ENCODE measurements around the gene LIAS. TPM values are rescaled to one million over a fixed set of nuclear protein-coding genes. Genes with fewer than 3 reads are reported as not detected.

LIAS gene
- polyA plus RNA-seq, 1 donor (not counting 4 experiments of a cell fraction or from before 2014, with no cell fraction given), result 20.6 TPM

DNA sequence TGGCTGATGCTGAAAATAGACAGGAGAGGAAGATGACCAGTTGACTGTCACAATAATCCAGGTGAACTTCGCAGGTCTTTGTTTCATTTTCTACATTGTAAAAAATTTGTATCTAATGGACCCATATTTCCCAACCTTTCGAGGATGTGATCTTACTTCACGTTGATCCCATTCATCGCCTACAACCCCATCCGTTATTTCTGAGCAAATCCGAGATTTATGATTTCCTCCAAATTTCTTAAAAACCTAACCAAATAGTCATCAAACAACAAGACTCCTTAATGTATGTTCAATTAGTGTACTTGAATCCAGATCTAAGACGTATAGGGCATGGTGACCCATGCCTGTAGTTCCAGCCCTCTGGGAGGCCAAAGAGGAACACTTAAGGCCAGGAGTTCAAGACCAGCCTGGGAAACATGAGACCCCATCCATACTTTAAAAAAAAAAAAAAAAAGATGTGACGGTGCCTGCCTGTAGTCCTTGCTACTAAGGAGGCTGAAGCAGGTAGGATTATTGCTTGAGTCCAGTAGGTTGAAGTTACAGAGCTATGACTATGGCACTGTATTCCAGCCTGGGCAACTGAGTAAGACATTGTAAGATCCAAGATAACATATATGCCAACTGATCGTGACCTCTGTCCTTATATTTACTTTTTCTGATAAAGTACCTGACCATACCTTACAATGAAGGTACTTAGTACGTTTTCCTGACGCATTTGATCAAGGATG, 5.8 kb upstream of the LIAS start:
- FAIRE-seq (no peak), DNase-seq (ENCODE audit: low read depth, low spot score) (no peak)
- Histone ChIP-seq H3K9me1 (ENCODE audit: control insufficient read depth, extremely low read depth, insufficient read depth, low read length) (no peaks in the 10 kb centered on the region), H3K36me3 (ENCODE audit: control insufficient read depth in 2 of 2, extremely low read depth in 1 of 2, insufficient read depth in 2 of 2, low read length in 2 of 2) (peaks cover 32 to 72% of the 10 kb centered on the region in 2 experiments), H3K4me1 (ENCODE audit: control insufficient read depth, extremely low read depth, insufficient read depth, low read length) (peaks cover 20% of the 10 kb centered on the region), H3K9ac (ENCODE audit: control insufficient read depth, extremely low read depth, insufficient read depth, low read length) (no peak overlapping the region), H3K9me3 (ENCODE audit: control insufficient read depth, low read depth, low read length) (no peaks in the 10 kb centered on the region), H3K27ac (ENCODE audit: control insufficient read depth, insufficient read depth, low read length) (no peak overlapping the region), H4K20me1 (ENCODE audit: control insufficient read depth, extremely low read depth, insufficient read depth, low read length) (peaks cover 35% of the 10 kb centered on the region), H3K27me3 (ENCODE audit: control insufficient read depth, extremely low read depth, insufficient read depth, low read length) (no peaks in the 10 kb centered on the region), H3K79me2 (ENCODE audit: control insufficient read depth, insufficient read depth, low read length) (peaks cover 32% of the 10 kb centered on the region), H3K4me3 (ENCODE audit: control insufficient read depth in 2 of 3, extremely low read depth in 1 of 3, insufficient read depth in 2 of 3, low read depth in 1 of 3, low read length in 3 of 3) (no peak overlapping the region), H3K4me2 (ENCODE audit: control insufficient read depth, extremely low read depth, insufficient read depth, low read depth, low read length) (no peak overlapping the region), H2AFZ (ENCODE audit: control insufficient read depth, low read length) (no peak overlapping the region)
- dilution Hi-C loops (cut with MboI; ENCODE audit: extremely low pct_ligation_motif_present, low sequenced_read_pairs), result no loop called here
- TF ChIP-seq EZH2 (IDR thresholded peaks at IDR 0.05; ENCODE audit: low read length), result no peak
- TF ChIP-seq, protein P1, sequence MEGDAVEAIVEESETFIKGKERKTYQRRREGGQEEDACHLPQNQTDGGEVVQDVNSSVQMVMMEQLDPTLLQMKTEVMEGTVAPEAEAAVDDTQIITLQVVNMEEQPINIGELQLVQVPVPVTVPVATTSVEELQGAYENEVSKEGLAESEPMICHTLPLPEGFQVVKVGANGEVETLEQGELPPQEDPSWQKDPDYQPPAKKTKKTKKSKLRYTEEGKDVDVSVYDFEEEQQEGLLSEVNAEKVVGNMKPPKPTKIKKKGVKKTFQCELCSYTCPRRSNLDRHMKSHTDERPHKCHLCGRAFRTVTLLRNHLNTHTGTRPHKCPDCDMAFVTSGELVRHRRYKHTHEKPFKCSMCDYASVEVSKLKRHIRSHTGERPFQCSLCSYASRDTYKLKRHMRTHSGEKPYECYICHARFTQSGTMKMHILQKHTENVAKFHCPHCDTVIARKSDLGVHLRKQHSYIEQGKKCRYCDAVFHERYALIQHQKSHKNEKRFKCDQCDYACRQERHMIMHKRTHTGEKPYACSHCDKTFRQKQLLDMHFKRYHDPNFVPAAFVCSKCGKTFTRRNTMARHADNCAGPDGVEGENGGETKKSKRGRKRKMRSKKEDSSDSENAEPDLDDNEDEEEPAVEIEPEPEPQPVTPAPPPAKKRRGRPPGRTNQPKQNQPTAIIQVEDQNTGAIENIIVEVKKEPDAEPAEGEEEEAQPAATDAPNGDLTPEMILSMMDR (optimal IDR thresholded peaks at IDR 0.05 in 1 of 3, IDR thresholded peaks at IDR 0.05 in 1 of 3, conservative IDR thresholded peaks at IDR 0.05 in 1 of 3; ENCODE audit: extremely low read depth in 1 of 3, insufficient read depth in 2 of 3, low read length in 3 of 3), result no peak

DNA sequence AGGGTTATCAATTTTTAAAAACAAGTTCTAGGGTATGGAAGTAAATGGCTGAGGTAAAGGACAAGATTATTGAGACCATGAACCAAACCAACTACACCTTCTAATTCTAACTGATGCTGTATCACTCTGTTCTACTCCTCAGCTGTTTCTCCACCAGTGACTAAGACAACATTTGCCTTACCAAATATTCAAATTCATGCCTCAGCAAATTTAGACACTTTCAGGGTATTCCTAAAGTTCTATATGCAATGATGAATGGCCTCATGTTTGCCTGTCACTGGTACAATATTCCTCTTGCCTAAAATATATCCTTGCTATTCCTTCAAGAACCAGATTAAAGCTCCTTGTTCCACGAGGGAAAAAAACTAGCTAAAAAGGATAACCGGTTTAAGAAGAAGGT, 5.1 kb upstream of the LIAS start:
- Histone ChIP-seq H3K79me2 (ENCODE audit: control insufficient read depth, insufficient read depth, low read length) (peaks cover 39% of the 10 kb centered on the region), H3K27me3 (ENCODE audit: control insufficient read depth, extremely low read depth, insufficient read depth, low read length) (no peaks in the 10 kb centered on the region), H3K27ac (ENCODE audit: control insufficient read depth, insufficient read depth, low read length) (no peak overlapping the region), H3K9ac (ENCODE audit: control insufficient read depth, extremely low read depth, insufficient read depth, low read length) (no peak overlapping the region), H4K20me1 (ENCODE audit: control insufficient read depth, extremely low read depth, insufficient read depth, low read length) (peaks cover 35% of the 10 kb centered on the region), H2AFZ (ENCODE audit: control insufficient read depth, low read length) (no peak overlapping the region), H3K4me1 (ENCODE audit: control insufficient read depth, extremely low read depth, insufficient read depth, low read length) (peaks cover 20% of the 10 kb centered on the region), H3K9me3 (ENCODE audit: control insufficient read depth, low read depth, low read length) (no peaks in the 10 kb centered on the region), H3K36me3 (ENCODE audit: control insufficient read depth in 2 of 2, extremely low read depth in 1 of 2, insufficient read depth in 2 of 2, low read length in 2 of 2) (peaks cover 32 to 75% of the 10 kb centered on the region in 2 experiments), H3K4me3 (ENCODE audit: control insufficient read depth in 2 of 3, extremely low read depth in 1 of 3, insufficient read depth in 2 of 3, low read depth in 1 of 3, low read length in 3 of 3) (no peak overlapping the region), H3K9me1 (ENCODE audit: control insufficient read depth, extremely low read depth, insufficient read depth, low read length) (no peaks in the 10 kb centered on the region), H3K4me2 (ENCODE audit: control insufficient read depth, extremely low read depth, insufficient read depth, low read depth, low read length) (no peak overlapping the region)
- TF ChIP-seq, protein P1 (optimal IDR thresholded peaks at IDR 0.05 in 1 of 3, IDR thresholded peaks at IDR 0.05 in 1 of 3, conservative IDR thresholded peaks at IDR 0.05 in 1 of 3; ENCODE audit: extremely low read depth in 1 of 3, insufficient read depth in 2 of 3, low read length in 3 of 3), result no peak
- TF ChIP-seq EZH2 (IDR thresholded peaks at IDR 0.05; ENCODE audit: low read length), result no peak
- FAIRE-seq, result no peak
- no peak for DNase-seq (ENCODE audit: low read depth, low spot score)
- dilution Hi-C loops (cut with MboI; ENCODE audit: extremely low pct_ligation_motif_present, low sequenced_read_pairs), result no loop called here
